Measurements from ENCODE around the gene VGLL4. TPM values are rescaled to one million over a fixed set of nuclear protein-coding genes. Genes with fewer than 3 reads are reported as not detected.

The VGLL4 gene
- total RNA-seq, 2 donors from 2014 or later = 47.5 to 49.7 TPM

- H3K27ac Mint-ChIP-seq = no peak overlapping the region
Measured at GRCh38 chr3:11563159-11563864, 80.4 kb downstream of the VGLL4 start.

GRCh38 chr3:11562277-11562881 lies 81.3 kb downstream of the VGLL4 start:
- no peak for TF ChIP-seq CTCF (conservative IDR thresholded peaks at IDR 0.05)
- H3K9me3 Mint-ChIP-seq = no peaks in the 10 kb centered on the region
- 92 to 94% methylated on average over 13 to 17 of the region's 17 CpGs for WGBS, 2 experiments (ENCODE audit: insufficient coverage in 1 of 2, insufficient read length in 1 of 2)
- no peak overlapping the region for H3K4me3 Mint-ChIP-seq
- H3K4me1 ChIP-seq (ENCODE audit: control insufficient read depth, insufficient read depth, low read length) = peaks cover 5% of the 10 kb centered on the region
- H3K27ac ChIP-seq (ENCODE audit: low read depth, low read length) = no peak overlapping the region
- H3K9ac ChIP-seq (ENCODE audit: extremely low read depth, low read length, poor library complexity, severe bottlenecking) = no peak overlapping the region
- no peak overlapping the region for H3K27ac Mint-ChIP-seq
- DNase-seq = no peak
- no peaks in the 10 kb centered on the region for H3K27me3 ChIP-seq (ENCODE audit: control insufficient read depth, insufficient read depth, low read length, poor library complexity, severe bottlenecking)
- H3K27me3 Mint-ChIP-seq (ENCODE audit: insufficient read depth) = no peaks in the 10 kb centered on the region
- no peak overlapping the region for H3K4me3 ChIP-seq (ENCODE audit: low read length)
- peaks cover 34% of the 10 kb centered on the region for H3K36me3 Mint-ChIP-seq (ENCODE audit: low read depth)
- H3K36me3 ChIP-seq (ENCODE audit: control insufficient read depth, insufficient read depth, low read length) = peaks cover 35% of the 10 kb centered on the region
- peaks cover 2% of the 10 kb centered on the region for H3K4me1 Mint-ChIP-seq
- H3K9me3 ChIP-seq (ENCODE audit: control insufficient read depth, low read length) = no peaks in the 10 kb centered on the region

More at GRCh38 chr3:11563159-11563864, 80.4 kb downstream of the VGLL4 start:
- no peaks in the 10 kb centered on the region for H3K27me3 ChIP-seq (ENCODE audit: control insufficient read depth, insufficient read depth, low read length, poor library complexity, severe bottlenecking)
- H3K27me3 Mint-ChIP-seq (ENCODE audit: insufficient read depth) = no peaks in the 10 kb centered on the region
- H3K36me3 Mint-ChIP-seq (ENCODE audit: low read depth) = peaks cover 32% of the 10 kb centered on the region
- H3K4me3 ChIP-seq (ENCODE audit: low read length) = no peak overlapping the region
- DNase-seq = no peak
- no peak overlapping the region for H3K4me3 Mint-ChIP-seq
- no peak for TF ChIP-seq CTCF (conservative IDR thresholded peaks at IDR 0.05)
- H3K36me3 ChIP-seq (ENCODE audit: control insufficient read depth, insufficient read depth, low read length) = peaks cover 27% of the 10 kb centered on the region
- H3K9ac ChIP-seq (ENCODE audit: extremely low read depth, low read length, poor library complexity, severe bottlenecking) = no peak overlapping the region
- peaks cover 2% of the 10 kb centered on the region for H3K4me1 Mint-ChIP-seq
- no peak overlapping the region for H3K27ac ChIP-seq (ENCODE audit: low read depth, low read length)
- peaks cover 5% of the 10 kb centered on the region for H3K4me1 ChIP-seq (ENCODE audit: control insufficient read depth, insufficient read depth, low read length)
- no peaks in the 10 kb centered on the region for H3K9me3 Mint-ChIP-seq
- 95% methylated on average over 13 to 16 of the region's 16 CpGs for WGBS, 2 experiments (ENCODE audit: insufficient coverage in 1 of 2, insufficient read length in 1 of 2)
- H3K9me3 ChIP-seq (ENCODE audit: control insufficient read depth, low read length) = no peaks in the 10 kb centered on the region

GRCh38 chr3:11560746-11561145 lies 83.0 kb downstream of the VGLL4 start:
- H3K4me3 ChIP-seq (ENCODE audit: low read length) = no peak overlapping the region
- H3K9ac ChIP-seq (ENCODE audit: extremely low read depth, low read length, poor library complexity, severe bottlenecking) = no peak overlapping the region
- Mint-ChIP-seq H3K27me3 (ENCODE audit: insufficient read depth) (no peaks in the 10 kb centered on the region), H3K27ac (peak overlapping the region; percentile 56), H3K4me3 (no peak overlapping the region), H3K9me3 (no peaks in the 10 kb centered on the region), H3K36me3 (ENCODE audit: low read depth) (peaks cover 39% of the 10 kb centered on the region), H3K4me1 (peaks cover 2% of the 10 kb centered on the region)
- no peaks in the 10 kb centered on the region for H3K9me3 ChIP-seq (ENCODE audit: control insufficient read depth, low read length)
- peaks cover 5% of the 10 kb centered on the region for H3K4me1 ChIP-seq (ENCODE audit: control insufficient read depth, insufficient read depth, low read length)
- TF ChIP-seq CTCF (conservative IDR thresholded peaks at IDR 0.05) = no peak
- H3K27ac ChIP-seq (ENCODE audit: low read depth, low read length) = peak overlapping the region; percentile 55
- no peaks in the 10 kb centered on the region for H3K27me3 ChIP-seq (ENCODE audit: control insufficient read depth, insufficient read depth, low read length, poor library complexity, severe bottlenecking)
- WGBS, 2 experiments (ENCODE audit: insufficient coverage in 1 of 2, insufficient read length in 1 of 2) = 88 to 94% methylated on average over 5 to 12 of the region's 12 CpGs
- no peak for DNase-seq
- H3K36me3 ChIP-seq (ENCODE audit: control insufficient read depth, insufficient read depth, low read length) = peaks cover 46% of the 10 kb centered on the region
